ENCODE results near the gene SNX32. TPM values are rescaled to one million over a fixed set of nuclear protein-coding genes. Genes with fewer than 3 reads are reported as not detected.

The SNX32 gene
- total and polyA plus RNA-seq, 2 of the 13 experiments (the other 11 are each of a cell fraction or from before 2014, with no cell fraction given), result 0.09 to 0.34 TPM

GRCh38 chr11:65857853-65858680, 24.3 kb downstream of the SNX32 start, which contains the start of gene CFL1 (continued):
- TF ChIP-seq SNAPC4 (CRISPR knock-in tag; IDR thresholded peaks at IDR 0.05) (peak; percentile 69), ELF4 (CRISPR knock-in tag; IDR thresholded peaks at IDR 0.05; ENCODE audit: borderline replicate concordance) (peak; percentile 78), TEAD3 (CRISPR knock-in tag; optimal IDR thresholded peaks at IDR 0.05; ENCODE audit: borderline replicate concordance) (peak; percentile 30), ZNF251 (CRISPR knock-in tag; IDR thresholded peaks at IDR 0.05) (no peak), RARA (CRISPR knock-in tag; IDR thresholded peaks at IDR 0.05) (peak; percentile 31; the same call in 1 of the 2 replicates), TCF7L2 (IDR thresholded peaks at IDR 0.05; ENCODE audit: low read depth, low read length) (no peak), AGO1 (IDR thresholded peaks at IDR 0.05; ENCODE audit: low read depth, low read length, poor library complexity, severe bottlenecking) (peak; percentile 71), ZNF772 (CRISPR knock-in tag; IDR thresholded peaks at IDR 0.05) (peak; percentile 83), ZNF839 (CRISPR knock-in tag; IDR thresholded peaks at IDR 0.05; ENCODE audit: borderline replicate concordance) (0 out of 2 replicates have a peak, but pooled peaks have one; percentile 50), SRF (IDR thresholded peaks at IDR 0.05; ENCODE audit: low read depth, low read length) (0 out of 2 replicates have a peak, but pooled peaks have one; percentile 15), ZNF138 (CRISPR knock-in tag; IDR thresholded peaks at IDR 0.05; ENCODE audit: low read depth) (peak; percentile 20; the same call in 1 of the 2 replicates), PRMT3 (CRISPR knock-in tag; IDR thresholded peaks at IDR 0.05; ENCODE audit: borderline replicate concordance, low read depth) (no peak), AFF4 (CRISPR knock-in tag; IDR thresholded peaks at IDR 0.05) (no peak), POLR2A (IDR thresholded peaks at IDR 0.05; ENCODE audit: insufficient read depth in 1 of 2, low read depth in 2 of 2, low read length in 2 of 2) (peak in 1 of 2 experiments; percentile 99; a peak in 2 of 4 replicates)
- TF ChIP-seq, protein P1, sequence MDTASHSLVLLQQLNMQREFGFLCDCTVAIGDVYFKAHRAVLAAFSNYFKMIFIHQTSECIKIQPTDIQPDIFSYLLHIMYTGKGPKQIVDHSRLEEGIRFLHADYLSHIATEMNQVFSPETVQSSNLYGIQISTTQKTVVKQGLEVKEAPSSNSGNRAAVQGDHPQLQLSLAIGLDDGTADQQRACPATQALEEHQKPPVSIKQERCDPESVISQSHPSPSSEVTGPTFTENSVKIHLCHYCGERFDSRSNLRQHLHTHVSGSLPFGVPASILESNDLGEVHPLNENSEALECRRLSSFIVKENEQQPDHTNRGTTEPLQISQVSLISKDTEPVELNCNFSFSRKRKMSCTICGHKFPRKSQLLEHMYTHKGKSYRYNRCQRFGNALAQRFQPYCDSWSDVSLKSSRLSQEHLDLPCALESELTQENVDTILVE (CRISPR knock-in tag; IDR thresholded peaks at IDR 0.05), result peak; percentile 89
- TF ChIP-seq, protein P2, sequence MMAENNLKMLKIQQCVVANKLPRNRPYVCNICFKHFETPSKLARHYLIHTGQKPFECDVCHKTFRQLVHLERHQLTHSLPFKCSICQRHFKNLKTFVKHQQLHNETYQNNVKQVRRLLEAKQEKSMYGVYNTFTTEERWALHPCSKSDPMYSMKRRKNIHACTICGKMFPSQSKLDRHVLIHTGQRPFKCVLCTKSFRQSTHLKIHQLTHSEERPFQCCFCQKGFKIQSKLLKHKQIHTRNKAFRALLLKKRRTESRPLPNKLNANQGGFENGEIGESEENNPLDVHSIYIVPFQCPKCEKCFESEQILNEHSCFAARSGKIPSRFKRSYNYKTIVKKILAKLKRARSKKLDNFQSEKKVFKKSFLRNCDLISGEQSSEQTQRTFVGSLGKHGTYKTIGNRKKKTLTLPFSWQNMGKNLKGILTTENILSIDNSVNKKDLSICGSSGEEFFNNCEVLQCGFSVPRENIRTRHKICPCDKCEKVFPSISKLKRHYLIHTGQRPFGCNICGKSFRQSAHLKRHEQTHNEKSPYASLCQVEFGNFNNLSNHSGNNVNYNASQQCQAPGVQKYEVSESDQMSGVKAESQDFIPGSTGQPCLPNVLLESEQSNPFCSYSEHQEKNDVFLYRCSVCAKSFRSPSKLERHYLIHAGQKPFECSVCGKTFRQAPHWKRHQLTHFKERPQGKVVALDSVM (CRISPR knock-in tag; IDR thresholded peaks at IDR 0.05), result peak; percentile 46; the same call in 1 of the 2 replicates
